HG03520 (cell line): ENCODE measurements around the gene PARM1.

ENCODE experiments used
- ATAC-seq: cut with Tn5 transposase; IDR thresholded peaks from one replicate; pipeline ENCODE4 v1.9.1; 2021; ENCODE audit warnings: mild to moderate bottlenecking, moderate library complexity; ENCODE audit not compliant: unreplicated experiment

The PARM1 gene

GRCh38 chr4:75065909-75066308 lies 133.0 kb downstream of the PARM1 start:
- no peak for ATAC-seq

GRCh38 chr4:75069493-75070074 lies 136.7 kb downstream of the PARM1 start:
- ATAC-seq, result peak; percentile 77

GRCh38 chr4:75071317-75071716 lies 138.4 kb downstream of the PARM1 start:
- ATAC-seq, result no peak

- ATAC-seq, result no peak
These were observed 148.0 kb downstream of the PARM1 start for GRCh38 chr4:75080888-75081287.

- no peak for ATAC-seq
These were observed 148.6 kb downstream of the PARM1 start for GRCh38 chr4:75081561-75081960.

GRCh38 chr4:75087416-75087815 lies 154.5 kb downstream of the PARM1 start:
- no peak for ATAC-seq

- peak; percentile 92 for ATAC-seq
These were observed 154.9 kb downstream of the PARM1 start for GRCh38 chr4:75087865-75088264.

GRCh38 chr4:75089206-75089605 lies 156.3 kb downstream of the PARM1 start:
- no peak for ATAC-seq

GRCh38 chr4:75099321-75099720 lies 166.4 kb downstream of the PARM1 start:
- peak; percentile 98 for ATAC-seq
